Gastroesophageal sphincter (tissue), 4 donors: ENCODE measurements around the gene SPON2. TPM values are rescaled to one million over a fixed set of nuclear protein-coding genes. Genes with fewer than 3 reads are reported as not detected.
A peak's percentile ranks its signal among the peaks of the same experiment; 100 is the strongest.

Experiments used
- ATAC-seq: fragments of 150-250 bp; one replicate; pipeline ENCODE4 v1.9.1; 2016; ENCODE audit warnings: mild to moderate bottlenecking, moderate library complexity
- H3K27ac ChIP-seq, 4 donors: fragments of 200-600 bp; sonication (generic) in 3 of 4; 1 replicate in 3 of 4; 2 replicates in 1 of 4; pipeline ENCODE4 v1.5.1; 2016 to 2019
- H3K27me3 ChIP-seq: fragments of 200-600 bp; sonication (generic); one replicate; pipeline ENCODE4 v1.5.1; 2019
- H3K36me3 ChIP-seq, 2 donors: fragments of 200-600 bp; sonication (generic); one replicate each; pipeline ENCODE4 v1.5.1; 2019; ENCODE audit warnings: control low read depth in 1 of 2
- H3K4me1 ChIP-seq, 3 donors: fragments of 200-600 bp; sonication (generic); 1 replicate in 2 of 3; 2 replicates in 1 of 3; pipeline ENCODE4 v1.5.1; 2016 to 2019; ENCODE audit warnings: control low read depth in 2 of 3
- H3K4me3 ChIP-seq, 2 donors: fragments of 200-600 bp; sonication (generic); one replicate each; pipeline ENCODE4 v1.5.1; 2019; ENCODE audit warnings: mild to moderate bottlenecking in 1 of 2, moderate library complexity in 1 of 2
- H3K9me3 ChIP-seq, 3 donors: fragments of 200-600 bp; sonication (generic); one replicate each; pipeline ENCODE4 v1.5.1; 2017 to 2019; ENCODE audit warnings: control low read depth in 2 of 3
- EP300 ChIP-seq: sonication (generic); formaldehyde crosslinking; IDR thresholded peaks from one replicate; pipeline ENCODE4 v1.6.1; 2017; ENCODE audit warnings: antibody characterized with exemption, mild to moderate bottlenecking
- POLR2A ChIP-seq, 2 donors: fragments of 450-650 bp; IDR thresholded peaks; one replicate each; pipeline ENCODE4 v1.6.1; 2017; ENCODE audit warnings: antibody characterized with exemption in 2 of 2, mild to moderate bottlenecking in 2 of 2, moderate library complexity in 1 of 2
- POLR2AphosphoS5 ChIP-seq: sonication (generic); formaldehyde crosslinking; IDR thresholded peaks from one replicate; pipeline ENCODE4 v1.6.1; 2017; ENCODE audit warnings: antibody characterized with exemption
- WGBS, 2 donors: methylation state at CpG; one replicate each; pipeline ENCODE4 v1.1.5; 2018; ENCODE audit warnings: low coverage in 1 of 2; 5-methylcytosine and 5-hydroxymethylcytosine counted together
- total RNA-seq, 4 donors: library from RNA; depleted of rRNA; stranded (reverse); fragments of >200 nt; gene quantifications; one replicate each; pipeline ENCODE4 v1.1.0, GENCODE V29; 2016
- TF ChIP-seq, protein P1 (sequence below), 4 experiments: fragments of 200-600 bp in 2 of 4; fragments of 450-650 bp in 2 of 4; sonication (generic) in 1 of 4; IDR thresholded peaks; one replicate each; pipeline ENCODE4 v1.5.1; 2017 to 2019; ENCODE audit warnings: antibody characterized with exemption in 4 of 4, mild to moderate bottlenecking in 2 of 4, moderate library complexity in 2 of 4

SPON2 gene
- total RNA-seq, 4 donors from 2014 or later, result 16.3 to 72.5 (median 55.0) TPM

DNA sequence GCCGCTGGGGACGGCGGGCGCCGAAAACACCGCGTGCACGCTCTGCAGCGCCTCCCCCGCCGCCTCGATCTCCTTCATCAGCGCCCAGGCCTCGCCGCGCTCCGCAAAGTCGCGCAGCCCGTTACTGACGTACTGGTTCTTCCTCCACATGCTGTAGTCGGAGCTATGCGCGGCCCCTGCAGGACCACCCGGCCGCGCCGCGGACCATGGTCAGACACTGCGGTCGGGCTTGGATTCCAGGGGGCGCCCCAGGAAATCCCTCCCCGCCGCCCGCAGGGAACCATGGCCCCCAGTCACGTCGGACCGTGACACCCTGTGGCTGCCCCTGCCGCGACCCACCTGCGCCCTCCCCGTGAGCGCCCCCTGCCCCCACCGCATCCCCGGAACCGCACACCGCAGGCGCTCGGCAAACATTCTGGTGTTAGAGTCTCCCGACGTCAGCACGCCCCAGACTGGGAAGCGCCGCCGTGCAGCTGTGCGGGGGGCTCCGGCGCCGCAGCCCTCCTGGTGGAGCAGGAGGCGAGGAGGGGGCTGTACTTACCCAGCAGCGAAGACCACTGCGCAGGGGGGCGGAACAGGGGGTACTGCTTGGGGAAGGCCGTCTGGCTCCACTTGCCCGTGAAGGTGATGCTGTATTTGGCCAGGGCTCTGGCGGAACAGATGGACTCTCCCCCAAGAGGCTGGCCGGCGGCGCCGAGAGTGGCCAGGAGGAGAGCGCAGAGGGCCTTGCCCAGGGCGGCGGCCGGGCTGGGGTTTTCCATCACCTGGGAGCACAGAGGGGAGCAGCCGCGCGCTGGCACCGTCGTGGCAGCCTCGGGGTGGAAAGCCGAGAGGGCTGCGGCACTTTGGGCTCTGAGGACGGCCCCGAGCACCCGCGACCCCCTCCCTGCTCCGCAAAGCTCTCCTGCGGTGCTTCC lies 814 bp downstream of the SPON2 start:
- H3K4me3 ChIP-seq, result peak overlapping the region; percentile 24 to 54
- peak overlapping the region in 3 of 4 donors; percentile 67 to 81 (median 71) for H3K27ac ChIP-seq
- 0% methylated on average over 8 of the region's 88 CpGs; no CpG with 5 or more reads in 1 of the 2 donors for WGBS, 2 donors
- peaks cover 49% of the 10 kb centered on the region for H3K27me3 ChIP-seq
- TF ChIP-seq EP300, result no peak
- TF ChIP-seq, protein P1, sequence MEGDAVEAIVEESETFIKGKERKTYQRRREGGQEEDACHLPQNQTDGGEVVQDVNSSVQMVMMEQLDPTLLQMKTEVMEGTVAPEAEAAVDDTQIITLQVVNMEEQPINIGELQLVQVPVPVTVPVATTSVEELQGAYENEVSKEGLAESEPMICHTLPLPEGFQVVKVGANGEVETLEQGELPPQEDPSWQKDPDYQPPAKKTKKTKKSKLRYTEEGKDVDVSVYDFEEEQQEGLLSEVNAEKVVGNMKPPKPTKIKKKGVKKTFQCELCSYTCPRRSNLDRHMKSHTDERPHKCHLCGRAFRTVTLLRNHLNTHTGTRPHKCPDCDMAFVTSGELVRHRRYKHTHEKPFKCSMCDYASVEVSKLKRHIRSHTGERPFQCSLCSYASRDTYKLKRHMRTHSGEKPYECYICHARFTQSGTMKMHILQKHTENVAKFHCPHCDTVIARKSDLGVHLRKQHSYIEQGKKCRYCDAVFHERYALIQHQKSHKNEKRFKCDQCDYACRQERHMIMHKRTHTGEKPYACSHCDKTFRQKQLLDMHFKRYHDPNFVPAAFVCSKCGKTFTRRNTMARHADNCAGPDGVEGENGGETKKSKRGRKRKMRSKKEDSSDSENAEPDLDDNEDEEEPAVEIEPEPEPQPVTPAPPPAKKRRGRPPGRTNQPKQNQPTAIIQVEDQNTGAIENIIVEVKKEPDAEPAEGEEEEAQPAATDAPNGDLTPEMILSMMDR (IDR thresholded peaks at IDR 0.05), result peak in 1 of 4 experiments; percentile 15
- H3K9me3 ChIP-seq, result no peaks in the 10 kb centered on the region
- no peaks in the 10 kb centered on the region for H3K36me3 ChIP-seq
- ATAC-seq, result no peak
- H3K4me1 ChIP-seq, result peaks cover 0 to 67% (median 26%) of the 10 kb centered on the region in 3 donors

DNA sequence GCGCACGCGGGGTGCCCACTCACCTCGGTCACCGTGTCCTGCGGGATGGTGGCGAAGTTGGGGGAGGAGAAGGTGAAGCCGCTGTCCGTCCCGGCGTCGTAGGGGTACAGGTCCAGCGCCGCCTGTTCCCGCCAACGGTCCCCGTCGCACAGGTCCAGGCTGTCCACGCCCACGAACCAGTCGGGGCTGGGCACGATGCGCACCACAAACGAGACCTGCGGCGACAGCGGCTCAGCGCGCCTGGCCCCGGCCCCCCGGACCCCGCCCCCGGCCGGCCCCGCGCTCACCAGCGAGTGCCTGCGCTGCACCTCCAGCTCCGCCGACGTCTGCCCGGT lies 1.4 kb downstream of the SPON2 start:
- Histone ChIP-seq H3K4me1 (peaks cover 0 to 67% (median 26%) of the 10 kb centered on the region in 3 donors), H3K36me3 (no peaks in the 10 kb centered on the region), H3K27ac (peak overlapping the region in 1 of 4 donors; percentile 81), H3K9me3 (no peaks in the 10 kb centered on the region), H3K4me3 (peak overlapping the region in 1 of 2 donors; percentile 54), H3K27me3 (peaks cover 49% of the 10 kb centered on the region)
- WGBS, 2 donors, result no CpG with 5 or more reads among the region's 42 CpGs
- TF ChIP-seq POLR2AphosphoS5 (no peak), POLR2A (IDR thresholded peaks at IDR 0.05) (no peak), EP300 (no peak)
- TF ChIP-seq, protein P1 (IDR thresholded peaks at IDR 0.05), result no peak
- no peak for ATAC-seq

DNA sequence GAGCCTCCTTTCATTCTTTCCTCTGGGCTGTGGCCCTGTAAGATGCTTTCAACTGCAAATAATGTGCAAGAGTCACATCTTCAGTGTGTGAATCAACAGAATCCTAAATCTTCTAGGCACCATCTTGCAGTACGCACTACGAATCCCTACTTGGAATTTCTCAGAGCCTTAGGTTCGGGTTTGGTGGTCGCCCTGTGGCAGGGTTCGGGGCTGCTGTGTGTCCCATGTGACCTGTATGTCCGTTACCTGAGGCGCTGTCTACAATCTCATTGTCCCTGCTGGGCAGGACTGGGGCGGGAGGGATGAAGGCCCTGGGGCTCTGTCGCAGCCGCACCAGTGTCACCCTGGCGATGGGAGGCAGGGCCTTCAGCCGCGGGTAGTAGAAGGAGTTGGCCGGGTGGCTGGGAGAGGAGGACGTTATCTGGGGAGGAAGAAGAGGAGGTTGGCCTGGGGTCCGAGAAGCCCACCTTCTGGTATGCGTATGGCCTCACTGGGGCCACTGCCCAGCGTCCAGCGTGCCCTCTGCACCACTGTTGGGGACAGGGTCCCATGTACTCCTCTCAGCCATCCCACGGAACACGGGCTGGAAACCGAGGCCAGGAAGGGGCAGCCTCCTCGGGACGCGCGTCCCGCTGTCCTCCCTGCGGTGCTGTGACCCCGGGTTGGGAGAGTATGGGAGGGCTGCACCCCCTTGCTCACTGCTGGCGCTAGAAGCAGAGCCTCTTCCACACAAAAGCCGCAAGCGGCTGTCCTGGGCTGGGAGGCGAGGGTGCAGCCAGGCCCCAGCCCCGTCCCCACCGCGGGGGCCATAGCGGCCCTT lies 2.0 kb downstream of the SPON2 start:
- Histone ChIP-seq H3K4me1 (peaks cover 0 to 67% (median 26%) of the 10 kb centered on the region in 3 donors), H3K4me3 (peak overlapping the region in 1 of 2 donors; percentile 54), H3K27me3 (peaks cover 49% of the 10 kb centered on the region), H3K36me3 (no peaks in the 10 kb centered on the region), H3K9me3 (no peaks in the 10 kb centered on the region), H3K27ac (peak overlapping the region in 1 of 4 donors; percentile 81)
- no peak for ATAC-seq
- TF ChIP-seq EP300 (no peak), POLR2A (IDR thresholded peaks at IDR 0.05) (no peak), POLR2AphosphoS5 (no peak)
- TF ChIP-seq, protein P1 (IDR thresholded peaks at IDR 0.05), result no peak
- 100% methylated on average over 2 to 3 of the region's 37 CpGs for WGBS, 2 donors

DNA sequence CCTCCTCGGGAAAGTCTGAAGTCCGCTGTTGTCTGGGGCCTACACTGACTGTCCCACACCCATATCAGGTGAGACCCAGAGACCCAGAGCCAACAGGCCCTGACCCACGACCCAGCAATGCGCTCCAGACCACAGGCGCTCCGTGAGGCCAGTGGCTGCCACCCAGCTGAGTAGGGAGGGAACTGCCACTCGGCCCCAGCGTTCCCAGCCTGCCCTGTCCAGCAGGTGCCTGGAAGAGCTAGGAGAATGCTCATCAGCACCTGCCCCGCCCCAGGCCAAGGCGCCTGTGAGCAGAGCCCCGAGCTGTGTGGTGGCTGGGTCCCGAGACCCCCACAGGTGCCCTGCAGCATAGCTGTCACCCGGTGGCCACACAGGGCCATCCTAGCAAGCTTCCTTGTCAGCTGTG lies 2.7 kb downstream of the SPON2 start:
- Histone ChIP-seq H3K36me3 (no peaks in the 10 kb centered on the region), H3K27ac (peak overlapping the region in 1 of 4 donors; percentile 81), H3K4me1 (peaks cover 0 to 67% (median 26%) of the 10 kb centered on the region in 3 donors), H3K4me3 (no peak overlapping the region), H3K9me3 (no peaks in the 10 kb centered on the region), H3K27me3 (peaks cover 49% of the 10 kb centered on the region)
- no peak for ATAC-seq
- WGBS, 2 donors, result 75% methylated on average over 2 of the region's 13 CpGs; no CpG with 5 or more reads in 1 of the 2 donors
- TF ChIP-seq EP300, result no peak

DNA sequence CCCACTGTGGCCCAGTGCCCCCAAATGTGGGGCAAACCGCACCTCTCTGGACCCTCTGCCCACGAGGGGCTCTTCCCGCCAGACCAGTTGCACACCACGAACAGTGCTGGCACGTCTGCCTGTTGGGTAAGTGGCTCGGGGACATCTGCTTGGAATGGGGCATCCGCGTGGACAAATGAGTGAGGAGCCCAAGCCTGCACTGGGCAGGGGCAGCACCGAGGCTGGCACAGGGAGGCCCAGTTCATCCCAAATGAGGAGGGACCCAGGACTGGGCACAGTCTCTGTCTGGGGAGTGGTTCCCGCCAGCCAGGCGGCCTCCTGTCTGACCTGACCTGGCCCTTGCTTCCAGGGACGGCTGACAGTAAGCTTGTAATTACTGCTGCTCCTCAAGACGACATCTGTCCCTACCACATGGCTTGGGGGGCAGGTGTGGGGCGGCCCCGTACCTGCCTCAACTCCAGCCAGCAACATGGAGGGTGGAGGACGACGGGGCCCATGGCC lies 3.2 kb downstream of the SPON2 start:
- TF ChIP-seq POLR2AphosphoS5 (no peak), POLR2A (IDR thresholded peaks at IDR 0.05) (no peak), EP300 (no peak)
- TF ChIP-seq, protein P1 (IDR thresholded peaks at IDR 0.05), result no peak
- 78% methylated on average over 7 of the region's 17 CpGs; no CpG with 5 or more reads in 1 of the 2 donors for WGBS, 2 donors

More for the DNA sequence above, 3.2 kb downstream of the SPON2 start:
- Histone ChIP-seq H3K27me3 (peaks cover 49% of the 10 kb centered on the region), H3K4me1 (peaks cover 0 to 67% (median 26%) of the 10 kb centered on the region in 3 donors), H3K27ac (peak overlapping the region in 1 of 4 donors; percentile 10), H3K4me3 (no peak overlapping the region), H3K36me3 (no peaks in the 10 kb centered on the region), H3K9me3 (no peaks in the 10 kb centered on the region)
- ATAC-seq, result no peak
